ENCODE results near the gene HINT3.
"Not testable (repeated sequence)": the region's sequence is repeated elsewhere in the genome, so short reads cannot be mapped to it uniquely, and the experiment has no call there.

The HINT3 gene

DNA sequence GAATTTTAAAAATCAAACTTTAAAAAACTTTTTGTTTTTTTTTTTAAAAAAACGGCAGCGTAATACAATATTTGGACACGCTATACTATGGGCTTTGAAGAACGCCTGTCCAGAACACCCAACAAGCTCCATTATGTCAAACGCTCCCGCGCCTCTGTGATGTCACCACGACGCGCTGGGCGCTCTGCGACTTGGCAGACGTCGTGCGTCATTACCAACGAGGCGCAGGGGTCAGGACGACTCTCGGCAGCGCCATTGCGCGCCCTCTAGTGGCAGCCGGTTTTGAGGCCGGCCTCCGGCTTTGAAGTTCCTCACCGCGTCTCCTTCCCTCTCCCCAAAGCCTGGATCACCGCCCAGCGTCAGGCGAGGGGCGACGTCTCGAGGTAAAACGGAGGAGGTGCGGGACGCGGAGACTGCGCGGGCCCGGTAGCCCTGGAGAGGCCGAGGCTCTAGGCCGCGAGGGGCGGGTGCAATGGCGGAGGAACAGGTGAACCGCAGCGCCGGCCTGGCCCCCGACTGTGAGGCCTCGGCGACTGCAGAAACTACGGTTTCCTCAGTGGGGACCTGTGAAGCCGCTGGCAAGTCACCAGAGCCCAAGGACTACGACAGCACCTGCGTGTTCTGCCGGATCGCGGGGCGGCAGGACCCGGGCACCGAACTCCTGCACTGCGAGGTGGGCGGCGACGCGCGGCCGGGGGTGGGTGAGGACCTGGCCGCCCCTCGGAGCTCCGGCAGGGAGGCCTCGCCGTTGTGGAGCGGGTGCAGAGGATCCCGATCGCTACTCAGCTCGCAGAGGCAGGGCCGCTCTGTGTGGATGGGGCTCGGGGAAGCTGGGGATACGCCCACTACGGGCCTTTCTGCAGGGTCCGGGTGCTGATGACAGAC is at the start of gene HINT3:
Gene HINT3, plus strand, starts transcription at position 265 of the 885 bp plus-strand sequence. Its CDS starts 208 bp downstream, at position 473.
- peak; percentile 91 to 97 for DNase-seq (ENCODE audit: low read depth in 2 of 2)

DNA sequence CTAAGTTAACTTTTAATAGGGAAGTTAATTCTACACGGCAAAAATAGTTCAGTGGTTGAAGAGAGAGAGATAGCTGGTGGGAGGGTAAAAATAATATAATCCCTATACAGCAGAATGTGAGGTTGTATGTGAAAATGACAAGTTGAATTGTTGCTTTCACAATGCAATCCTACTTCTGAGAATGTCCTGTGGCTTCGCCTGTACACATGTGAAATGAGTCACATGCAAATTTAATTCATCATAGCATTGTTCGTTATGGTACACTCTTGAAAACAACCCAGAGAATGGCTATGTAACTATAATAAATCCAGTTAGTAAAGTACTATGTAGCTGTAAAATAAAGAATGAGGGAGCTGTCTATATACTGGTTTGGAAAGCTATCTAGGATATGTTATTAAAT is 46.0 kb upstream of the HINT3 start:
- DNase-seq (ENCODE audit: low read depth in 2 of 2), result no peak

DNA sequence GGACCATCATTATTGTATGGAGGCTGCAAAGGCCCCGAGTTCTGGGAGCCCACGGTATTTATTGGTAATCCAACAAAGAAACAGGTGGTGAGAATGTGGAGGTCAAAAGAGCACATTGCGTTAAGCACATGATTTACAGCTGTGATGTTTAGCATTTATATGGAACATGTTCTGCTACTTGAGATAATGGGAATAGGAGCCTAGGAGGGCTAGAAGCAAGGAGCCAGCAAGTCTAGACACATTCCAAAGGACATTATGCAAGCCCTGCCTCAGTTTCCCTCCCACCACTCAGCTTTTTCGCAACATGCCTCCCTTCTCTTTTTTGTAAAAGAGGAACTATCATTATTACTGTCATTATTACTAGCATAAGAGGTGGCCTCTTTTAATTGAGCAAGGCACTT is 45.5 kb upstream of the HINT3 start:
- not testable (repeated sequence) for DNase-seq (ENCODE audit: low read depth in 2 of 2)

DNA sequence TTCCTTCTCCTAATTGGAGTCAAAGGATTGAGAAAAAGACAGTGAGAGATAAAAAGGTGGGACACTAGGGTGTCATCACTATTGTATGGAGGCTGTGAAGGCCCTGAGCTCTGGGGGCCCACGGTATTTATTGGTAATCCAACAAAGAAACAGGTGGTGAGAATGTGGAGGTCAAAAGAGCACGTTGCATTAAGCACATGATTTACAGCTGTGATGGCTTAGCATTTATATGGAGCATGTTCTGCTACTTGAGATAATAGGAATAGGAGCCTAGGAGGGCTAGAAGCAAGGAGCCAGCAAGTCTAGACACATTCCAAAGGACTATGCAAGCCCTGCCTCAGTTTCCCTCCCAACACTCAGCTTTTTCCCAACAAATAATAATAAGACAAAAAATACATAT is 44.1 kb upstream of the HINT3 start:
- DNase-seq (ENCODE audit: low read depth in 2 of 2), result not testable (repeated sequence)

DNA sequence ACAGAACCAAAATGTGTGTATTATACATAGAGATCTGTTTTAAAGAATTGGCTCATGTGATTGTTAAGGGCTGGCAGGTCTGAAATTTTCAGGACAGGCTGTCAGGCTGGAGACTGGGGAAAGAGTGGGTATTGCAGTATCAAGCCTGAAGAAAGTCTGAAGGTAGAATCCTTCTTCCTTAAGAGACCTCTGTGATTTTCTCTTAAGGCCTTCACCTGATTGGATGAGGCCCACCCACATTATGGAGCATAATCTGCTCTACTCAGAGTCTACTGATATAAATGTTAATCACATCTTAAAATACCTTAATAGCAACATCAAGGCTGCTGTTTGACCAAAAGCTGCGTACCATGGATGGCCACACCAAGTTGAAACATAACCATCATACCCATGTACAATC is 43.4 kb upstream of the HINT3 start:
- DNase-seq (ENCODE audit: low read depth in 2 of 2), result no peak

DNA sequence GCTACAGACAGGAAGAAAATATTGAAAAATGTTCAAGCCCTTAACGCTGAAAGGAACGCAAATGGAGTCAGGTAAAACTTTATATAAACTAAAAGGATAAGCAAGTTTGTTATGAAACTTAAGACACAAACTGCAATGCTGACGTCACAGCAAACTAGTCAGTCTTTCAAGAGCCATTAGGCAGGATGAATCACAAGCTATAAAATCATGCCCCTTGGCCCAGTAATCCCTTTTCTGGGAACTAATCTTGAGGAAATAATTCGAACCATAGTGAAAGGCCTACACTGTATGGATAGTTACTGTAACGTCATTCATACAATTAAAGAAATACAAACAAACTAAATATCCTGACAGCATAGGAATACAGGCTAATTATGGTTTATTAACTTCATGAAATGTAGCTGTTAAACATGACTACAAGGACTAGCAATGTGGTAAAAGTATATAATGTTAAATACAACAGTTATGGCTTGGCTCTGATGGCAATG is 42.7 kb upstream of the HINT3 start:
- DNase-seq (ENCODE audit: low read depth in 2 of 2), result no peak

DNA sequence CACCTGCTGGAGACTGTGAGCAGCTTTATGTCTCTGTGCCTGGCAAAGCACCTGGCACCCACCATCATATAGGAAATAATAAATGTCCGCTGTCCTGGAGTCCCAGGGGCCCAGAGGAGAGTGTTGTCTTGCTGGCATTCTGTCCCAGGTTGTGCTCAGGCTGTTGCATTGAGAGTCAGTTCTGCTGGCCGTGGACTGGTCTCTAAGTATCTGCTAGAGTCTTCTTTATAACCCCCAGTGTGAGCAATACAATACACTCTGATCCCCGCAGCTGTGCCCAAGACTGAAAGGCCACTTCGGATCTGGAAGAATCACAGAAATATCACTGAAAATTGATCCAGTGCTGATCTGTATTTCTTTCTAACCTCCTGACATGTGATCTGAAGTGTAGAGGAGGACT is 38.3 kb upstream of the HINT3 start:
- DNase-seq (ENCODE audit: low read depth in 2 of 2), result no peak

DNA sequence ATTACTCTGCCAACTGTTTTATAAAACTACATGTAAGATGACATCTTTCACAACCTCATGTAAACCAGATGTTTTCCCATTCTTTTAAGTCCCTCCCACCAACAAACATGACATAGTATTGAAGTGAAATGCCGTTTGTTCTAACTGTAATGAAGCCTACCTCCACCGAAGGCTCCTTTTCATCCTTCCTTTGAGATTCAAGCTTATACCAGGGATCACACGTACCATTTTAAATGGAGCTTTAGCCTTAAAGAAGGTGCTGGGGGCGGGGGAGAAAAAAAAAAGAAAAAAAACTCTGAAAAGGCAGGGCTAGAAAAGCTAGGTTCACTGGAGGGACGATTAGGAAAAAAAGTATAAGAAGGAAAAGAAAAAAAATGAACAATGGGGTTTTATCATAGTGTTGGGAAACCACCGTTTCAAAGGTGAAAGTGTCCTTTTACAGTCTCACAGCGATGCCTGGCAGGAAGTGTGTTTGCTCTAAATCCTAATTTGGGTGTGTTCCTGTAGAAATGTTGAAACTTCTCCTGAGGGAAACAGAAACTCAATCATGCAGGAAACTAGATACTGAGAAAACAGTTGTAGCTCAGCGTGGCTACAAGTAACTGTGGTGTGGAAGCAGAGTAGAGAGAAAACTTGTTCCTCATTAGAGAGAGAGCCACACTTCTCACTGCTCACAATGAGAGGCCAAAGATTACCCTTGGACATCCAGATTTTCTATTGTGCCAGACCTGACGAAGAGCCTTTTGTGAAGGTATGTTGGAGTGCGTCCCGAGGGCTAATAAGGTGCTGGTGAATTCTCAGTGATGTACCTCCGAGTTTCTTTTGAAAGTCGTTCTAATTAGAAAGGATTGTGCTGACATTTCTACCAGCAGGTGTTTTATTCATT is 37.6 kb upstream of the HINT3 start:
- no peak for DNase-seq (ENCODE audit: low read depth in 2 of 2)

DNA sequence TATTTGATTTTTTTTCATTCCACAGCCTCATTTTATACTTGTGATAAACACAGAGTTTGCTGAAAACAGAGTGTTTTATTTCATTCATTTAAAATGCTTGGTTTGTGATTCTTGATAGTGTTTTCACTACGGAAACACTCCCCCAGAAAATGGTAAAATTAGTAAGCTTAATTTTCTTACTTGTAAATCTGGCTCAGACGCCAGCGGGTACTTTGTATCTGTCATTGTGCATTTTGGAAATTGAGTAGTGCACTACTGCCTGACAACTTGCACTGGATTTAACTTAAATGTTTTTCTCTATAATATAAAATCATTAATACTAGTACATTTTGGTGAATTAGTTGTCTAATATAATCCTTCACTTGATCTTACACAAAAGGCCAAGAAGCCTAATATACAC is 37.0 kb upstream of the HINT3 start:
- DNase-seq (ENCODE audit: low read depth in 2 of 2), result no peak

DNA sequence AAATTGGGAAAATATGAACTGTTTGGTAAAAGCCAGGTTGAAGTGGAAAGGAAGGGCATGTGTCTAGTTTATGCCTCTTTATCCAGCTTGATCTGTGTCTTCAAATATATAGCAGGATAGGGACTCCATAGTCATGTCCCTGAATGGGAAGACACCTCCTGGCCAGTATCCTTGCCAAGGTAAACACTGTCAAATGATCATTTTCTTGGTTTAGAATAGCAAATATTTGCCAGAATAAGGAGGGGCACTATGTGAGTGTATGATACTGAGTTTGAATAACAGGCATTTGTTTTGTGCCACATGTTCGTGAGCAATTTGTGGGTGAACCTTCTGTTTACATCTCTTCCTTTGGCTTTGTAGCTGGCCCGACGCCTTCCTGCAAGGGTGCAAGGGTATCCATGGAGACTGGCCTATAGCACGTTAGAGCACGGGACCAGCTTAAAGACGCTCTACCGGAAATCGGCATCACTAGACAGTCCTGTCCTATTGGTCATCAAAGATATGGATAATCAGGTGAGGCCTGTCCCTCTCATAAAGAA is 34.2 kb upstream of the HINT3 start:
- no peak for DNase-seq (ENCODE audit: low read depth in 2 of 2)

DNA sequence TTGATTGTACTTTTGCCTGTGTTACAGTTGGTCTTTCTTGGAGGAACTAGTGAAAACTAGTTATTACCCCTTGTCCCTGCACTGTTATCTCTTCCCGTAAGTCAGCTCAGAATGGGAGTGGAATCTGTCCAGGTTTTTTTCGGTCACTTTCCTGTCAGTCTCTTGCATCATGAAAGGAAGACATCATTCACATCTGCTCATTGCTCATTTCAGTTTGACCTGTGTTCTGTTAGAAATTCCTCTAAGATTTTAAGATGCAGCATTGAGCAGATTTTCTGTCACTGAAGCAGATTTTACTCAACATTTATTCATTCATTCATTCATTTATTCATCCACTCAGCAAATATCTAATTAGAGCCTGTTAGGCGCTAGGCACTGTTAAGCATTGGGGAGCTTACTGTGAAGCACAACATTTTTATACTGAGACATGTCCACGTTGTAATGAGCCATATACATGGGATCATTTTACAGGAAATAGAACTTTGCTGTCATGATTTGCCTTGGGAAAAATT is 33.1 kb upstream of the HINT3 start:
- no peak for DNase-seq (ENCODE audit: low read depth in 2 of 2)

DNA sequence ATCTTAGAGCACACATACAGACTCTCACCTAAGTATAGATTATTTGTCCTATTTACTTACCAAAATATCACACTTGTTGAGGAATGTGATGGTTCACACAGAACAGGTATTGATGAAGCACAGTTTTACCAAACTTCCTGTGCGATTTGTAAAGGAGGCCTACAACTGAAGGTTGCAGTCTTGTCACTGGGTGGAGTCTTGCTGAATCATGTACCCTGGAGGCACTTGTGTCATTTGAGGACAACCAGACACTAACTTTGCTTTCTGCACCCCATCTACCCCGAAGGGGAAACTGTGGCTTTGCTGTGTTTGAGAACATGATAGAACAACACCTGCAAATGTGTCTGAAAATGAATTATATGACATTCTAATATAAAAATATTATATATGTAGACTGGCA is 32.4 kb upstream of the HINT3 start:
- no peak for DNase-seq (ENCODE audit: low read depth in 2 of 2)

DNA sequence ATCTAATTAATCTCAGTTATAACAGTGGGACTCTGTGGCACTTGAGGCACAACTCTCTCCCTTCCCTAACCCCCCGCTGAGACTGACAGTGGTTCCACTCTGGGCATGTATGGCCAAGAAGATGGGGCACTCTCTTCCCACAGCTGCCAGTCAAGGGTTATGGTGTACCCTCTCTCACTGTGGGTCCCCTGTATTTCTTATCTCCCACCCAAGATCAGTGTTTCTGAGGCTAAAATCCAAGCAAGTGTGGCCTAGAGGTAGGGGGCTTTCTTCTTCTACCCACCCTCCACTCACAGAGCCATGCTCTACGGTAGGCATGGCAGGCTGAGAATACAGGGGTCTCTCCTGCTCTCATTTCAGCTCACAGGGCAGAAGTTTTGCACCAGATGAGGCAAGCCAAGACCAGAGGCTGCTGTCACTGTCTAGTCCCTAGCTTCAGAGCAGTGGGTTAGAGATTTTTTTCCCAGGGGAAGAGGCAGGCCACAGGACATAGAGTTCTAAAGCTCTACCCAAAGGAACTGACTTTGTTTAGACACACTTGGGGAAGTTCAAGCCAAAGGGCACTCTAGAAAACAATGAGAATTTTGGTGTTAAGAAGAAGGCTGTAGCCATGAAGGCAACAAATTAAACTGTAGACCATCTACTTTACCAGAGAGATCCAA is 31.7 kb upstream of the HINT3 start:
- no peak for DNase-seq (ENCODE audit: low read depth in 2 of 2)

DNA sequence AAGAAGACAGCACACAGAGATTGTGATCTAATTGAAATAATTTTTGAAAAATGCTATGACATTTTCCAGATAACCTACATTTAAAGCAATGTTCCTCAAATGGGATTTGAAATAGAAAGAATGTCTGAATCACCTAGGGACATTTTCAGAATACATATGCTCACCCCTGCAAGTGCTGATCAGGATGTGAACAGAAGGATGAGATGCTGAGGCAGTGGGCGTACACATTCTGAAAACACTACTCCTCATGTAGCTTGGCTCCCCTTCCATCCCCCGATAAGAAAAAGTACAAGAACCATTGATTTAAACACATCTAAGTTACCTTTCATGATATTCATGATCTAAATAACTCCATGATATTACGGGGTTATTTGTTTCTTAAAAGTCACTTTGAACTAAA is 29.9 kb upstream of the HINT3 start:
- no peak for DNase-seq (ENCODE audit: low read depth in 2 of 2)

DNA sequence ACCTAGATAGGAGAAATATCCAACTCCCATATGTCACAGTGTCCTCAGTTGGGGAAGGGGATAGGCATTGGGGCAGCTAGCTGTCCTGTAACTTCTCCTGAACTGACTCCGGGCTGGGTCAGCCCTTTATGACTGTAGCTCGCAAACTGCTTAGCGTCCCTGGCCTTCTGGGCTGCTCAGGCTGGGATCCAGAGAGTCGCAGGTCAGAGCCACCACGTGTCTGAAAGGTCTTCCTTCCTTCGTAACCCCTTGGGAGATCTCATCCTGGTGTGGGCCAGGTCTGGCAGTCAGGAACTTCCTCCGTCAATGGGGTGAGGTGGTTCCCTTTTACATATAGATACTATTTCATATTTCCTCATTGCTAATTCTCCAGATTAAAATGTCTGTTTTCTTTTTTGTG is 28.8 kb upstream of the HINT3 start:
- DNase-seq (ENCODE audit: low read depth in 2 of 2), result no peak

DNA sequence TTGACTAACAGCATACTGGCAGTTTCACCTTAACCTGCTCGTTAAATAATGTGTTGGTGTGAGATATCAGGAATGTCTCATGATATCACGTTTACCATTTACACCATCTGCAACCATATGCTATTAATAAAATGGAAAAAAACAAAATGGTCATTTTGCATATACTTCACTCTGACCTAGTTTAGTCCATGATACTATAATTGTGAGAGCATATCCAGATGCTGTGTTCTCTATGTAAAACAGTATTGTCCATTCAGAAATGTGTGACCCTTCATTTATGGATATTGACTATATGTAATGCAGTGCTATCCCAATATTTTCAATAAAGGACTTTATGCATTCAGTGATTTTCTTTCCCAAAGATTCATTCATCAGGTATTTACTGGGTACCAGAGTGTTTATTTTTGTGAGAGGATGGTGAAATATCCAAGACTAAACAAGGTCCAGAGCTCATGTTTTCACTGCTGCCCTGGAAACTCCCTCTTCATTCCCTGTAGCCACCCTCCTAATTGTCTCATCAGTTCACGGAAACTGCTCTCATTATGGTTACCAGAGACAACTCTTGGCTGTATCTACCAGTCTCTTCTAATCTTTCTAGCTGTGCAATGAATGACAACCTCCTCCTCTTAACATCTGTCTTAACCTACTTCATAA is 25.7 kb upstream of the HINT3 start:
- no peak for DNase-seq (ENCODE audit: low read depth in 2 of 2)

DNA sequence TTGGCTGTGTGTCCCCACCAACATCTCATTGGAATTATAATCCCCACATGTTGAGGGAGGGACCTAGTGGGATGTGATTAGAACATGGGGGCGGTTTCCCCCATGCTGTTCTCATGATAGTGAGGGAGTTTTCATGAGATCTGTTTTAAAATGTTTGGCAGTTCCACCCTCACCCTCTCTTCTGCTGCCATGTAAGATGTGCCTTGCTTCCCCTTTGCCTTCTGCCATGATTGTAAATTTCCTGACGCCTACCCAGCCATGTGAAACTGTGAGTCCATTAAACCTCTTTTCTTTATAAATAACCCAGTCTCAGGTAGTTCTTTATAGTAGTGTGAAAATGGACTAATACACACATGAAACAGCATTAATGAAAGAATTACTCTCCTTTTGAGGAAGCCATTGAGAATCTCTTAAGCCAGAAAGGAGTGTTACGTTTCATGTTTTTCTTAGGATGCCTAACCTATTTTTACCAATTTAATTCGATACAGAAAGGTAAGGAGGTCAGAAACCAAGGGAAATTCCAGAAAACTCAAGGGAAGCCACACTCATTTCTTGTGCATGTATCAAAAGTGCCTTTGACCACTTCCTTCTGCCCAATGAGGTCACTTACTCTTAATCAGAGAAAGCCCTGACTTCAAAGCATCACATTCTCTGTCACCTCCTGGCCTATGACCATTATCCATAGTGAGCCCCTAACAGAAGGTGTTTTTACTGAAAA is 24.7 kb upstream of the HINT3 start:
- DNase-seq (ENCODE audit: low read depth in 2 of 2), result no peak

DNA sequence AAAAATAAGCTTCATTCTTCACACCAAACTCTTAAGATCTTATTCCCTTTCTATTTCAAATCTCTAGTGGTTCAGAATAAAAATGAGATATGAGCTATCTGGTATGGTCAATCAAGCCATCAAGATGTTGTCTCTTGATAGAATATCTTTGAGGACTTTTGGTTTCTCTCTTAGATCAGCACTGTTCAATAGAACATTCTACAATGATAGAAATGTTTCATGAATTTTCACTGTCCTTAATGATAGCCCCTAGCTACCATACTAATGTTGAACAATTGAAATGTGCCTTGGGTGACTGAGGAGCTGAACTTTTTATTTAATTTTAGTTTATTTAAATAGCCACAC is 24.1 kb upstream of the HINT3 start:
- no peak for DNase-seq (ENCODE audit: low read depth in 2 of 2)

DNA sequence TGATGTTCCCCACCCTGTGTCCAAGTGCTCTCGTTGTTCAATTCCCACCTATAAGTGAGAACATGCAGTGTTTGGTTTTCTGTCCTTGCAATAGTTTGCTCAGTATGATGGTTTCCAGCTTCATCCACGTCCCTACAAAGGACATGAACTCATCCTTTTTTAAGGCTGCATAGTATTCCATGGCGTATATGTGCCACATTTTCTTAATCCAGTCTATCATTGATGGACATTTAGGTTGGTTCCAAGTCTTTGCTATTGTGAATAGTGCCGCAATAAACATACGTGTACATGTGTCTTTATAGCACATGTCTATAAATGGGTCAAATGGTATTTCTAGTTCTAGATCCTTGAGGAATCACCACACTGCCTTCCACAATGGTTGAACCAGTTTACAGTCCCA is 21.1 kb upstream of the HINT3 start:
- not testable (repeated sequence) for DNase-seq (ENCODE audit: low read depth in 2 of 2)

DNA sequence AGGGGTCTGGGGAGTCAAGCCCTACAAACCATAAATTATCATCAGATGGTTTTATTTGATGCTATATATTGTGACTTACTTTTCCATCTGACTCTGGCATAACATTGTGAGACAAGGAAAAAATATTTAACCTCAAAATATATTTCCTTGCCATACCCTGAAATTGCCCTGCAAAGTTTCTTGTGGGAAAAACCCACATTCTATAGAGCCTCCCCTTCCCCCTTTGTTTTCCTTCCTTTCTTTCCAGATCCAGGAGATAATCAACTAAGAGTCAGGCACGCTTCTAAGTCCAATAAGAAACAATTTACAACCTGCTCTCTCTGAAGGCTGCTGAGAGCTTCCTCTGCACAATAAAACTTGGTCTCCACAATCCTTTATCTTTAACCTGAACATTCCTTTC is 17.5 kb upstream of the HINT3 start:
- DNase-seq (ENCODE audit: low read depth in 2 of 2), result no peak

DNA sequence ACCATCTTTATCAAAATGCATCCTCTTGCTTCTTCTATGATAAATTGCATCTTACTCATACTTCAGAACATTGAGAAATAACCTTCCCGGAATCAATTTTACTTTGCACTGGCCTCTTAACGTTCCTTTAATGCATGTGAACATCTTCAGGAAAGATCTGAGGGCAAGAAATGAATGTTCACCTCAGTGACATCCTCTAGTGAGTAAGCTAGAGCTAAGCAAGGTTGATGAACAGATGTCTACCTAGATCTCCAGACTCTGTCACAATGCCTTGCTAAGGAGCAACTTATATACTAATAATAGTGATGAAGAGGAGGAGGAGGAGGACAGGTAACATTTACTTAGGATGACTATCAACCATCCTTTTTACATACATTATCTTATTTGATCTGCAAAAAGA is 16.8 kb upstream of the HINT3 start:
- no peak for DNase-seq (ENCODE audit: low read depth in 2 of 2)

All from stimulated activated CD4-positive, alpha-beta T cell treated with anti-CD3 and anti-CD28 coated beads, Interleukin-1b, Interleukin-23, amount 100 ng/mL, for 1 hour (primary cell).